HG02970 (cell line): ENCODE results near the gene BAG1.
A peak's percentile ranks its signal among the peaks of the same experiment; 100 is the strongest.

Experiments
- ATAC-seq: cut with Tn5 transposase; IDR thresholded peaks from one replicate; pipeline ENCODE4 v1.9.1; 2021; ENCODE audit warnings: mild to moderate bottlenecking, moderate library complexity, moderate number of reproducible peaks; ENCODE audit not compliant: unreplicated experiment, low FRiP score

Gene BAG1

GRCh38 chr9:33264473-33265177, at the start of gene BAG1, which contains the start of gene CHMP5:
BAG1 (minus strand) TSS chr9:33264708.
CHMP5 (plus strand) TSS chr9:33265049; CDS start chr9:33265079, 30 bp downstream.
- ATAC-seq: peak; percentile 90

- ATAC-seq: no peak
Observed at GRCh38 chr9:33311953-33312352, 47.4 kb upstream of the BAG1 start.

- no peak for ATAC-seq
Observed at GRCh38 chr9:33310748-33311147, 46.2 kb upstream of the BAG1 start.

GRCh38 chr9:33309903-33310302, 45.4 kb upstream of the BAG1 start:
- no peak for ATAC-seq

GRCh38 chr9:33307067-33307466, 42.6 kb upstream of the BAG1 start:
- no peak for ATAC-seq

- ATAC-seq: no peak
Observed at GRCh38 chr9:33306037-33306436, 41.5 kb upstream of the BAG1 start.

GRCh38 chr9:33304362-33304761, 39.9 kb upstream of the BAG1 start:
- ATAC-seq: no peak

- no peak for ATAC-seq
Observed at GRCh38 chr9:33300546-33300945, 36.0 kb upstream of the BAG1 start.

GRCh38 chr9:33297432-33297831, 32.9 kb upstream of the BAG1 start:
- ATAC-seq: peak; percentile 80

GRCh38 chr9:33295571-33295970, 31.1 kb upstream of the BAG1 start:
- ATAC-seq: no peak

- no peak for ATAC-seq
Observed at GRCh38 chr9:33294670-33295432, 30.3 kb upstream of the BAG1 start.

- no peak for ATAC-seq
Observed at GRCh38 chr9:33293782-33294181, 29.3 kb upstream of the BAG1 start.

- no peak for ATAC-seq
Observed at GRCh38 chr9:33291901-33292300, 27.4 kb upstream of the BAG1 start.

GRCh38 chr9:33291031-33291397, 26.5 kb upstream of the BAG1 start:
- ATAC-seq: no peak

GRCh38 chr9:33290247-33291030, 25.9 kb upstream of the BAG1 start, which contains the start of gene NFX1:
NFX1 (plus strand) TSS chr9:33290516; CDS start chr9:33290573, 57 bp downstream.
- peak; percentile 90 for ATAC-seq

GRCh38 chr9:33289936-33290246, 25.4 kb upstream of the BAG1 start:
- no peak for ATAC-seq

GRCh38 chr9:33289496-33289895, 25.0 kb upstream of the BAG1 start:
- ATAC-seq: no peak

GRCh38 chr9:33288828-33289483, 24.4 kb upstream of the BAG1 start:
- no peak for ATAC-seq

GRCh38 chr9:33288235-33288634, 23.7 kb upstream of the BAG1 start:
- ATAC-seq: no peak

GRCh38 chr9:33287087-33287490, 22.6 kb upstream of the BAG1 start:
- ATAC-seq: no peak

- ATAC-seq: no peak
Observed at GRCh38 chr9:33285502-33285901, 21.0 kb upstream of the BAG1 start.
